Stimulated activated naive CD4-positive, alpha-beta T cell (primary cell): ENCODE results near the gene CLCN5.

Source experiments
- DNase-seq, 6 experiments: peaks; one replicate each; lab custom pipeline; 2025; lab: John Stamatoyannopoulos, UW

CLCN5 gene

DNA sequence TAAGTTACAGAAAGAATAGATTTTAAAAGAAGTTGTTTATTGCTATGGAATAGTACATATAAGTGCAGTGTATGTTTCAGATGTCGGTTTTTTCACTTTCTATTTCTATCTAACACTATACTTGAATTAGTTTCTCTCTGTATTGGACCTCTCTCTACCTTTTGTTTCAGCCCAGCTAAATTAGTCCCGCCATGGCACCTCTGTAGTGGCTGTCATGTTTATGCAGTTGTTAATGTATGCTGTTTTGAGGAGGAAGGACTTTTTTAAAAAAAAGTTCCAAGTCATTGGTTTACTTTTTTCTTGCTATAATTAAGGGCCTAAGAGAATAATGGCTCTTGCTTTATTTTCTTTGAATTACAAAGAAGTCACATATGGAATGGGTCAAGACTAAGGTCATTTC is 160.3 kb downstream of the CLCN5 start:
- DNase-seq, result no peak

DNA sequence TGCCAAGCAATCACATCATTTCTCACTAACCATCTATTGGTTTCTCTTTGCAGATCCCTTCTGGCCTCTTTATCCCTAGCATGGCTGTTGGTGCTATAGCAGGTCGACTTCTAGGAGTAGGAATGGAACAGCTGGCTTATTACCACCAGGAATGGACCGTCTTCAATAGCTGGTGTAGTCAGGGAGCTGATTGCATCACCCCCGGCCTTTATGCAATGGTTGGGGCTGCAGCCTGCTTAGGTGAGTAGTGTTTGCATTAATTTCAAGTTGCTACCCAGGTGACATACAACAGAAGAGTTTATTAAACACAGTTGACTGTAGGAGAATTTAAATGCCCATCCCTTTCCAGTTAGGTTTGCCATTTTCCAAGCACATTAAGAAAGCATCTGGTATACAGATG is 166.2 kb downstream of the CLCN5 start:
- DNase-seq, result no peak

GRCh38 chrX:50093625-50094024 is 171.2 kb downstream of the CLCN5 start:
- DNase-seq, result no peak

GRCh38 chrX:50097071-50097470 is 174.7 kb downstream of the CLCN5 start:
- DNase-seq, result no peak

DNA sequence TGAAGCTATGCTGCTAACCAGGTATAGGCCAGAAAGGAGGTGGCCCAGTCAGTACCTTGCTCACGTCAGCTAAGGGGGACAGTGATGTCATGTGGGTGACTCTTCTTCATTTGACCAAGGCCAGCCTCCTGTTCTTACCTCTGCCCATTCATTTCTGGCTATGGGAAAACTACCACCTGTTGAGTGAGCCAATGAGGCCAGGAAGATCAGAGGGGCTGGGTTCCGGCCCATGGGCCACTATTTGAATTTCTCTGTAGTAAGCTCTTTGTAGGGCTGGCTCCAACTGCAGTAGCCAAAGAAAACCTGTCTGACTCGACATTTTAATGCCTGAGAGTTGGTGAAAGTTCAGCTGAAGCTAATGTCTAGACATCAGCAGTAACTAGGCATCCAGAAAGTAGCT is 175.8 kb downstream of the CLCN5 start:
- no peak for DNase-seq

DNA sequence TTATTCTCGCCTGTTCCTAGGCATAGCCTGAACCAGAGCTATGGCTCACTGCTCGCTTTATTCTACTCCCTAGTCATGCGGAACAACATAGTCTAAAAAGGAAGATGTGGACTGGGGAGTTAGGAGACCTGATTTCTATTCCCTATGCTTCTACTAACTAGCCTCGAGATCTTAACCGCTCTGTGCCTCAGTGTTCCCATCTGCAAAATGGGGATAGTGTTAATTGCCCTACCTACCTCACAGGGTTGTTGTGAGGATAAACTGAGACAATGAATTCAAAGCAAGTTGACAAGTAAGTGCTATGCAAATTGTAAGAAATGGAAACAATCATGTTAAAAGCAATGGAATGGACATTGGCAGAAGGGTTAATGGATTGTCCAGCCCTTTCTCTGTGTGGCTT is 176.4 kb downstream of the CLCN5 start:
- DNase-seq, result no peak

- no peak for DNase-seq
Observed at GRCh38 chrX:50099331-50099730, 176.9 kb downstream of the CLCN5 start.

DNA sequence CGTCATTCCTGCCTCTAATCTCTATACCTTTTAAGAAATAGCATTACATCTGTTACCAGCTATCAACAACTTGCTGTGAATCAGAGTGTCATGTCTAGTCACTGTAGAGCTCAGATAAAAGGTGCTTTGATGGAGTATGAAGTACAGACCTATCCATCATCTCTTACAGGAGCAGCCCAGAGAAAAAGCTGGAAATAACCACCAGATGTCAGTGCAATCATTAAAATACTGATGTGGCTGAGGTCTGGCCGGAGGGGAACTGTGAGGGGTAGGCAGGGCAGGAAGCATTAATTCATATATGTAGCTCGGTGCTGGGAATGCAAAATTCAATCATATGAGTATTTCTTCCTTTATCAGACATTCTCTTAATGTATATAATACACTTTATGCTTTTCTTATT is 177.8 kb downstream of the CLCN5 start:
- no peak for DNase-seq

DNA sequence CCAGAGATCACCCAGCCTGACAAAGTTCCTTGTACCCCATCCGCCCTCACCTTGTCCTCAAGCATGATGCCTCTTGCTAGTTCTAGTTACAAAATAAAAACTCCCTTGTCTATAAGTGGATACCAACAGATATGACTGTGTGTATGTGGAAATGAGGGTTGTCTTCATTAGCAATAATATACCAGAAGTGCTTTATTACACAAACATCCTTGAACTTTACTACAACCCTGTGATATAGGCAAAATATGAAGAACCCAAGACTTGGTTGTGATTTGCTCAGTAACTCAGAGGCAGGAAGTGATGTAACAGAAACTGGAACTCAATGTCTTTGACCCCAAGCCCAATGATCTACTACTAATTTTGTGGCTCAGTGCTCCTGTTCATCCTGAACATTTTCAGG is 180.8 kb downstream of the CLCN5 start:
- no peak for DNase-seq

DNA sequence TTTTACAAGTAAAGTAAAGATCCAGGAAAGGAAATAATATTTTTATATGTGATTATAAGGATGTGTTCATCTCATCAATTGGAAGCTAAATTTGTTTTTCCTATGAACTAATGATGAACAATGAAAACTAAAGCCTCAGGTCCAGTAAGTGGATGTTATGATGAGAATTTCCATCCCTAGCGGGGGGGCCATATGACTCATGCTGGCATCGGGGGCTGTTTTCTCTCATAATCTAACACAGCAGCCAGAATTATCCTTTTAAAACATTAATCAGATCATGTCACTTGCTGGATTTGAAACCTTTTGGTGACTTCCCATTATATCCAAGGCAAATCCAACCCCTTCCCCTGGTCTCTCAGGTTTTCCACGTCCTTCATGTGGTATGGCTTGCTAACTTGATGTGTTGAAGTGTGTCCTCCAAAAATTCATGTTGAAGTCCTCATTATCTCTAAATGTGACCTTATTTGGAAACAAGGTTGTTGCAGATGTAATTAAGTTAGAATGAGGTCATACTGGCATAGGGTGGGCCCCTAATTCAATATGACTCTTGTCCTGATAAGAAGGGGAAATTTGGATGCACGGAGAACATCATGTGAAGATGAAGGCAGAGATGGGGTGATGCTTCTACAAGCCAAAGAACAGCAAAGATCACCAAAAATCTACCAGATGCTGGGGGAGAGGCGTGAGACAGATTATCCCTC is 181.6 kb downstream of the CLCN5 start:
- no peak for DNase-seq

DNA sequence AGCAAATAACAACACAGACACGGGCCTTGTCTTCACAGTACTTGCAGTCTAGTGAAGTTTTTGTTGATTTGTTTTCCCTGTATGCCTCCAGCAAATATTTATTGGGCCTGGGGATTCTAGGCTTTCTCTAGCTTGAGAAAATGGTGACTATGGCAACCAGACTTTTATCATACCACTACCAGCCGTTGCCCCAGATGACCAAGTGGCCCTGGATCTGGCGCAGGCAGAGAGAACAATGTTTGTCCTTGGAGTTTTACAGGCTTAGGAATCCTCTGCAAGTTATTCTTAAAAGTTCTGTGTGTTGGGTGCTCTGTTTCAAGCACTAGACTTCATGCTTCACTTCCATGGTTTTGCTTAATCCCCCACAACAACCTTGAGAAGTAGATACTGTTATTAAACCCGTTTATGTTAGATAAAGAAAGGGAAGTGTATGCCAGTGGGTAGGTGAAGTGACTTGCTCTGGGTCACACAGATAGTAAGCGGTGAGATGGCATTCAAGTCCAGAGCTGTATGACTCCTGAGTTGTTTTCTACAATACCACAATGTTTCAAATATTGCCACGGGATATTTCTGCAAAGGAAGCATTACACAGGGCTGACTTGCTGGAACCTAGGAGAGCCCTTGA is 183.8 kb downstream of the CLCN5 start:
- DNase-seq, result no peak

DNA sequence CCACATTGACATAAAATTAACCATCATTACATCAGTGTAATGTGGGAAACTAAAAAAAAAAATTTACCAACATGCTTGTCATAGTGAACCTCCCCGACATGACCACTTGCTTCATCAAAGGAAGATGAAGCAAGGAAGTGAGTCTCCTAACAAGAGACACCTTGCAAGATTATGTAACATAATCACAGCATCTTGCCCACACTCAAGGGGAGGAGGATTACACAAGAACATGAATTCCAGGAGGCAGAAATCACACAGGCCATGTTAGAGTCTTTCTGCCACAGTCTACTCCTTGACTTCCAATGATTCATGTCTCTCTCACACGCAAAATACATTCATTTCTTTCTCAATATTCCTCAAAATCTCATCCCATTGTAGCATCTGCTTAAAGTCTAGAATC is 185.1 kb downstream of the CLCN5 start:
- DNase-seq, result no peak

- no peak for DNase-seq
Observed at GRCh38 chrX:50108264-50108663, 185.9 kb downstream of the CLCN5 start.

DNA sequence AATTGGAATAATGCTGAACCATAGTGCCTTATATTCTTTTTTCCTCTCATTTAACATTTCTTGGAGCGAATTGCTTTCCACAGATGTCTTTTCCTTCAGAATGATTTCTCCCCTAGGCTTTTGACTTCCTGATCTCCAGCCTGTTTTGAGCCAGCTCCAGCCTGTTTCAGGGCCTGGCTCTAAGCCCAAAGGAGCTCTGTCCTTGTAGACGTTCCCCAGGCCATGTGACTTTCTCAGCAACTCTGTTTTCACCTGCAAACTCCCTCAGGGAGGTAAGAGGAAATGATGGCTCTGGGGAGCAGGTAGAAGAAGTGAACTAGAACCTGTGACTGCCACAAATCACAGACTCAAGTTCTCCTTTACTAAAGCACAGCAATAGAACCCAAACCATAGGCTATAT is 189.3 kb downstream of the CLCN5 start:
- no peak for DNase-seq

DNA sequence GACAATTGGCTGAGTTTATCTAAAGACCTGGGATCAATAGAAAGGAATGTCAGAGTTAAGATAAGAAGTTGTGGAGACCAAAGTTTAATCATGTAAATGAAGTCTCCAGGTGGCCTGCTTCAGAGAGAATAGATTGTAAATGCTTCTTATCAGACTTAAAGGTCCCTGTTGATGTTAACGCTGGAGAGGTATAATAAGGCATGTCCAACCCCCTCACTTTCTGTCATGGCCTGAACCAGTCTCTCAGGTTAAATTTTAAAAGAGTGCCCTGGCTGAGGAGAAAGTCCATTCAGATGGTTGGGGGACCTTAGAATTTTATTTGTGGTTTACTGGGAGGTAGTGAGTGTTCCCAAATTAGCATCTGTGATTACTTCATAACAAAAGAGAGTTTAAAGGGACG is 191.7 kb downstream of the CLCN5 start:
- DNase-seq, result no peak

GRCh38 chrX:50115973-50116372 is 193.6 kb downstream of the CLCN5 start:
- DNase-seq, result no peak

- DNase-seq, result no peak
Observed at GRCh38 chrX:50117476-50117875, 195.1 kb downstream of the CLCN5 start.

- DNase-seq, result no peak
Observed at GRCh38 chrX:50125480-50125879, 203.1 kb downstream of the CLCN5 start.

- no peak for DNase-seq
Observed at GRCh38 chrX:50147972-50148371, 225.6 kb downstream of the CLCN5 start.
